Measurements from ENCODE around the gene FN3K. TPM values are rescaled to one million over a fixed set of nuclear protein-coding genes. Genes with fewer than 3 reads are reported as not detected.

The FN3K gene
- total and polyA plus RNA-seq, 2 donors (not counting 3 experiments of a cell fraction or from before 2014, with no cell fraction given), result 2.0 to 12.0 TPM

DNA sequence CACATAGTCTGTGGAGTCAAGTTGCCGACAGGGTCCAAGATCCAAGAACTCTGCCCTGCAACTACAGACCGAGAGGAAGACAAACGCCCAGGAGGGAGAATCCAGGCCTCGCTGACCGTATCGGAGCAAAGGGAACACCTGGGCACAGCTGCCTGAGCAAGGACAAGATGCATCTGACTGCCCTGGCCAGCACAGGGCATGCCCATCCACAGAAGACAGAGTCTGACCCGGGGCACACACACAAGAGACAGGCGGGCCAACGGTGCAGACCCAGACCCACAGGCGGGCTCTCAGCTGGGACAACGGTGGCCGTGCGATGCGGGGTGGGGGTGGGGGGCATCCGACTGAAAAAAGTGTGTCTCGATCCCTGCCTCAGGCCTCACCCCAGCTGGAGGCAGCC, 43.1 kb upstream of the FN3K start:
- no peak for FAIRE-seq
- no peaks in the 10 kb centered on the region for H3K36me3 ChIP-seq (ENCODE audit: control insufficient read depth in 2 of 2, extremely low read depth in 1 of 2, insufficient read depth in 2 of 2, low read length in 2 of 2)
- H3K79me2 ChIP-seq (ENCODE audit: control insufficient read depth, insufficient read depth, low read length), result no peaks in the 10 kb centered on the region
- intact Hi-C loops (cut with micrococcal nuclease) (no loop called here), dilution Hi-C loops (cut with MboI; ENCODE audit: extremely low pct_ligation_motif_present, low sequenced_read_pairs) (no loop called here)
- H3K9me1 ChIP-seq (replicated peaks; ENCODE audit: control insufficient read depth, extremely low read depth, insufficient read depth, low read length), result no peaks in the 10 kb centered on the region
- H3K4me1 ChIP-seq (ENCODE audit: control insufficient read depth, extremely low read depth, insufficient read depth, low read length), result no peaks in the 10 kb centered on the region
- no peak for DNase-seq (ENCODE audit: low read depth, low spot score)
- H3K9me3 ChIP-seq (replicated peaks; ENCODE audit: control insufficient read depth, insufficient read depth, low read length), result peaks cover 4% of the 10 kb centered on the region
- POLR2A ChIA-PET, result no interaction called here
- CTCF ChIA-PET, result no interaction called here
- H3K27me3 ChIP-seq (ENCODE audit: control insufficient read depth in 2 of 2, insufficient read depth in 2 of 2, low read length in 2 of 2), result peaks cover 3% of the 10 kb centered on the region in 2 experiments
- BruUV-seq (replicated peaks), result no TSS peak
- no peak overlapping the region for H3K4me2 ChIP-seq (ENCODE audit: insufficient read depth, low read length)
- TF ChIP-seq GATA2 (IDR thresholded peaks at IDR 0.05; ENCODE audit: insufficient read depth, insufficient read length, low read depth, low read length), result no peak
- TF ChIP-seq, protein P1, sequence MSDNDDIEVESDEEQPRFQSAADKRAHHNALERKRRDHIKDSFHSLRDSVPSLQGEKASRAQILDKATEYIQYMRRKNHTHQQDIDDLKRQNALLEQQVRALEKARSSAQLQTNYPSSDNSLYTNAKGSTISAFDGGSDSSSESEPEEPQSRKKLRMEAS (IDR thresholded peaks at IDR 0.05; ENCODE audit: insufficient read depth, insufficient read length), result no peak
- no peak for TF ChIP-seq MYC (IDR thresholded peaks at IDR 0.05; ENCODE audit: low read depth, low read length)
- no peak for TF ChIP-seq JUN (IDR thresholded peaks at IDR 0.05; ENCODE audit: borderline replicate concordance, insufficient read depth, insufficient read length, low read depth)
- no peak for TF ChIP-seq FOS (IDR thresholded peaks at IDR 0.05; ENCODE audit: borderline replicate concordance, insufficient read depth, low read length)
- no peak for TF ChIP-seq POLR2A (IDR thresholded peaks at IDR 0.05; ENCODE audit: low read depth, low read length)
- TF ChIP-seq, protein P2, sequence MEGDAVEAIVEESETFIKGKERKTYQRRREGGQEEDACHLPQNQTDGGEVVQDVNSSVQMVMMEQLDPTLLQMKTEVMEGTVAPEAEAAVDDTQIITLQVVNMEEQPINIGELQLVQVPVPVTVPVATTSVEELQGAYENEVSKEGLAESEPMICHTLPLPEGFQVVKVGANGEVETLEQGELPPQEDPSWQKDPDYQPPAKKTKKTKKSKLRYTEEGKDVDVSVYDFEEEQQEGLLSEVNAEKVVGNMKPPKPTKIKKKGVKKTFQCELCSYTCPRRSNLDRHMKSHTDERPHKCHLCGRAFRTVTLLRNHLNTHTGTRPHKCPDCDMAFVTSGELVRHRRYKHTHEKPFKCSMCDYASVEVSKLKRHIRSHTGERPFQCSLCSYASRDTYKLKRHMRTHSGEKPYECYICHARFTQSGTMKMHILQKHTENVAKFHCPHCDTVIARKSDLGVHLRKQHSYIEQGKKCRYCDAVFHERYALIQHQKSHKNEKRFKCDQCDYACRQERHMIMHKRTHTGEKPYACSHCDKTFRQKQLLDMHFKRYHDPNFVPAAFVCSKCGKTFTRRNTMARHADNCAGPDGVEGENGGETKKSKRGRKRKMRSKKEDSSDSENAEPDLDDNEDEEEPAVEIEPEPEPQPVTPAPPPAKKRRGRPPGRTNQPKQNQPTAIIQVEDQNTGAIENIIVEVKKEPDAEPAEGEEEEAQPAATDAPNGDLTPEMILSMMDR (IDR thresholded peaks at IDR 0.05; ENCODE audit: extremely low read depth in 1 of 2, insufficient read depth in 1 of 2, low read depth in 1 of 2, low read length in 2 of 2), result no peak
- no peak for TF ChIP-seq POLR2AphosphoS5 (IDR thresholded peaks at IDR 0.05; ENCODE audit: insufficient read depth, low read depth, low read length)
- no peak for TF ChIP-seq EZH2 (IDR thresholded peaks at IDR 0.05; ENCODE audit: borderline replicate concordance, low read depth, low read length, severe bottlenecking)
- no peaks in the 10 kb centered on the region for H4K20me1 ChIP-seq (replicated peaks; ENCODE audit: control insufficient read depth, extremely low read depth, insufficient read depth, low read length)
- H2AFZ ChIP-seq (ENCODE audit: low read depth, low read length), result no peak overlapping the region
- no peak overlapping the region for H3K4me3 ChIP-seq (replicated peaks in 1 of 3; ENCODE audit: insufficient read depth in 1 of 3, low read depth in 1 of 3, low read length in 3 of 3)
- no peak overlapping the region for H3K9ac ChIP-seq (replicated peaks; ENCODE audit: extremely low read depth, insufficient read depth, low read length)
- H3K27ac ChIP-seq (ENCODE audit: insufficient read depth, low read depth, low read length), result no peak overlapping the region
